Sigmoid colon (tissue), 4 donors: ENCODE data around the gene CYP2J2.

ENCODE experiments used
- EP300 ChIP-seq, 4 donors: sonication (generic); formaldehyde crosslinking; IDR thresholded peaks; one replicate each; pipeline ENCODE4 v1.6.1; 2017; ENCODE audit warnings: antibody characterized with exemption in 4 of 4
- POLR2A ChIP-seq, 2 donors: fragments of 450-650 bp; IDR thresholded peaks; one replicate each; pipeline ENCODE4 v1.6.1; 2016; ENCODE audit warnings: antibody characterized with exemption in 2 of 2, mild to moderate bottlenecking in 2 of 2, moderate library complexity in 2 of 2
- POLR2AphosphoS5 ChIP-seq, 4 donors: sonication (generic); formaldehyde crosslinking; IDR thresholded peaks; one replicate each; pipeline ENCODE4 v1.6.1; 2017; ENCODE audit warnings: antibody characterized with exemption in 4 of 4
- TF ChIP-seq, protein P1 (sequence below), 4 experiments: fragments of 450-650 bp in 3 of 4; fragments of 200-600 bp in 1 of 4; IDR thresholded peaks; one replicate each; pipeline ENCODE4 v1.5.1; 2016 to 2019; ENCODE audit warnings: antibody characterized with exemption in 4 of 4, mild to moderate bottlenecking in 3 of 4, moderate library complexity in 2 of 4

DNA sequence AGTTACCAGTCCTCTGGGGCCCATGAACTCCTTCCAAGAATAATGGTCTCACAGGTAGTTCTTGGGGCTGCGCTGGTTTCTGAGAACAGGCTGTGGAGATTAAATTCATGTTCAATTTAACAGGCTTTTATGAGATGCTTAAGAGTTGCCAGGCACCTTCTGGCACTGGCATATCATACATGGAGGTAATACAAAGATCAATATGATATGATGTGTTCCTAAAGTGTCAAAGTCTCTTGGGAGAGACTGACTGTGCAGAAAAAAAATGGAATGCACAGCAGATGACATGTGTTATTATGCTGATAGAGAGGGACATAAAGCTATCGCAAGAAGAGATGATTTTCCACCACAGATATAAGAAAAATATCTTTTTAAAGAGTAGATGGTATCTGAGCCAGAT lies 6.8 kb downstream of the CYP2J2 start:
- no peak for TF ChIP-seq POLR2A (IDR thresholded peaks at IDR 0.05)
- TF ChIP-seq POLR2AphosphoS5 (IDR thresholded peaks at IDR 0.05): no peak
- TF ChIP-seq, protein P1, sequence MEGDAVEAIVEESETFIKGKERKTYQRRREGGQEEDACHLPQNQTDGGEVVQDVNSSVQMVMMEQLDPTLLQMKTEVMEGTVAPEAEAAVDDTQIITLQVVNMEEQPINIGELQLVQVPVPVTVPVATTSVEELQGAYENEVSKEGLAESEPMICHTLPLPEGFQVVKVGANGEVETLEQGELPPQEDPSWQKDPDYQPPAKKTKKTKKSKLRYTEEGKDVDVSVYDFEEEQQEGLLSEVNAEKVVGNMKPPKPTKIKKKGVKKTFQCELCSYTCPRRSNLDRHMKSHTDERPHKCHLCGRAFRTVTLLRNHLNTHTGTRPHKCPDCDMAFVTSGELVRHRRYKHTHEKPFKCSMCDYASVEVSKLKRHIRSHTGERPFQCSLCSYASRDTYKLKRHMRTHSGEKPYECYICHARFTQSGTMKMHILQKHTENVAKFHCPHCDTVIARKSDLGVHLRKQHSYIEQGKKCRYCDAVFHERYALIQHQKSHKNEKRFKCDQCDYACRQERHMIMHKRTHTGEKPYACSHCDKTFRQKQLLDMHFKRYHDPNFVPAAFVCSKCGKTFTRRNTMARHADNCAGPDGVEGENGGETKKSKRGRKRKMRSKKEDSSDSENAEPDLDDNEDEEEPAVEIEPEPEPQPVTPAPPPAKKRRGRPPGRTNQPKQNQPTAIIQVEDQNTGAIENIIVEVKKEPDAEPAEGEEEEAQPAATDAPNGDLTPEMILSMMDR (IDR thresholded peaks at IDR 0.05): no peak
- TF ChIP-seq EP300 (IDR thresholded peaks at IDR 0.05): no peak
